COLO668 (cell line): ENCODE measurements around the gene OSBPL10.
A peak's percentile ranks its signal among the peaks of the same experiment; 100 is the strongest.

ENCODE experiments used
- DNase-seq: peaks from one replicate; lab custom pipeline; 2025; ENCODE audit not compliant: unreplicated experiment; lab: John Stamatoyannopoulos, UW

OSBPL10 gene

DNA sequence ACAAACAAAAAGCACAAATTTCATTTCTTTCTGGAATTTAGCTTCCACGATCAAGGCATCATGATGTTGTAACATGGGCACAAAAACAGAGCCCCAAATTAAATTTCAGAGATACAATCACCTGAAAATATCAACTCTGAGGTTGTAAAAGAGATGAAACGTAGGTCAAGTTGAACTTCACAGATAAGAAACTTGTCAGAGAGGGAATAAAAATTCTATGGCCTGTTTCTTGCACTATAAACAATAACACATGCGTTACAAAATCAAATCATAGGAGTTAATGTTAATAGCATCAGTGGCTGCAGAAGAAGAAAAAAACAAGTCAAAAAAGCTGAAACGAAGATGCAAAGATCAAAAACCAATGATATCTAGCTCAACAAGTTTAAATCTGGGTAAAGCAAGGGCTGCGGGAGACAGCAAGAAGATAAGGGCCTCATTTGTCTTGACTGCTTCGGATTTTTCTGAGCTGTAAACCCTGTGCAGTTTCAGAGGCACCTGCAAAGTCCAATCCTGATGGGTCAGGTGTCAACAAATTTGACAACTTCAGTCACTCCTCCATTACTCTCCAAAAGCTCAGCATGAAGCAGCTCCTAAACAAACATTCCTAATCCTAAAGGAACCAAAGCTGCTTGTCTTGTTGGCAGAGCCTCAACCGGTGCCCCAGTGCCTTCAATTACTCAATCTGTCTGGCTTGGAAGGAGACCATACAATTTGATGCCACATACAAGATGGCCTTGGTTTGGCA, 228.6 kb downstream of the OSBPL10 start:
- DNase-seq = no peak

DNA sequence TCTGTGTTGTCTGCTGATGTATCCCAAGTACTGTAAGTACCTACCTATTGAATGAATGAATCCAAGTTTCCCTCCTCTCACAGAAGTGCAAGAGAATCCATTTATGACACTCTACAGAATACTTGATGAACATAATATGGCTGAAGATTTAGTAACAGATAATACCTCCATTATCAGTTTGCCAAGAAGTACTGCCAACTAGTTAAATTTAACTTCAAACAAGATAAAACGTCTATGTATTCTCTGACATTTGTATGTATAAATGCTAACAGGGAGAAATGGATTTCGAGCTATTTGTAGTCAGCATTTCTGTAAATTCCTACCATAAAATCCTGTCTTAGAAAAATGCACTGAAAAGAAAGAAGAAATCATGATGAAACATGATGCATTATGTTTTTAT, 230.7 kb downstream of the OSBPL10 start:
- DNase-seq = no peak

DNA sequence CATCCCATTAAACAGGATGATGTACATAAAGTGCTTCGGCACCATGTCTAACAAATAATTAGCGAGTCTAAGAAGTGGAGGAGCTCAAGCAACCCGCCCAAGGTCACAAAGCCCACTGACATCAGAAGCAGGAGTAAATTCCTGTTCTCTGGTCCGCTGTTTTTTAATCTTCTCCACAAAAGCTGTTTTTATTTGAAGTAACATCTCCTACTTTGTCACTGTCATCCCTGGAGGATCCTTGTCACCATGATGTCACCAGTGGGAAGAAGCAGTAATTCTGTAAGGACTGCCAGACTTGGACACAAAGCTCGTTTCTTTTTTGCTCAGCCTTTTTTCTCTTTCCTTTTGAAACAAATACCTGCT, 232.1 kb downstream of the OSBPL10 start:
- DNase-seq = no peak

DNA sequence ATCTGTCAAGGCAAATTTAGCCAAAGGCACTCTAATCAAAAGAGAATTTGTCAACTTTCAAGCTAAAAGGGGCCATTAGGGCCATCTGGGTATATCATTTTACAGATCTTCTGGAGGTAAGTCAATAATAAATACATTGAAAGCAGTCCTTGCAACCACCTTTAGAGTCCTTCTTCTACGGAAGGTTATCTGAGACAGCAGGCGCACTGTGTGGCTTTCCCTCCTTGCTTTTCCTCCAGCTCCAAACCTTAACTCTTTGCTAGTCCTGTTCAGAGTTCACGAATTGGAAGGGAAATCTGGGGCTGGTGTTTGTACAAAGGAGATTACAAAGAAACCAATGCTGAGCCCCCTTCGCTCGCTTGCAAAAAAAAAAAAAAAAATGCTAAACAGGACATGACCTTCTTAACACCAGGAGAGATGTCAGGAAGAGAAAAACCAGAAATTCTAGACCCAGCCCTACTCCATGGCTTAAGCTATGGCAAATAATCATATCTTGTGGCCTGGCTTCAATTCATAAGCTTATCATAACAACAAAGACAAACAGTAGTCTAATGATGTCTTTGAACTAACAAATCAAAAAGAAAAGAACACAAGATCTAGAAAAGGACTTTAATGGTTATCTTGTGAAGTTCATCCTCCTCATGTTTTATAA, 232.7 kb downstream of the OSBPL10 start:
- no peak for DNase-seq

DNA sequence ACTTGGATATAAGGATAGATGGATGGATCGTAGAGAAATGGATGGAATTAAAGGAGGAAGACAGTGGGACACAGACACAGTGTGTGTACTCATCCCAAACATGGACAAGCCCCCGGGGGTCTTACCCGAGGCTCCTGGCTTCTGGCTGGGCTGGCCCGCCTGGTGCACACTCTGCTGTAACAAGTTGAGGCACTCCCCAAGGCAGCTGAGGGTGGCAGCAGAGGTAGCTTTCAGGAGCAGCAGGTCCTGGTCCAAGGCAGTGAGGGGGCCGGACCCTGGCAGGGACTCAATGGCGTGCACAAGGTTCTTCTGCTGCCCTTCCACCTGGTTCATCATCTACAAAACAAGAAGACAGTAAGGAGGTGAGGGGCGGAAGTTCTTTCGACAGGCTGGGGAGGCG, 233.3 kb downstream of the OSBPL10 start:
- no peak for DNase-seq

DNA sequence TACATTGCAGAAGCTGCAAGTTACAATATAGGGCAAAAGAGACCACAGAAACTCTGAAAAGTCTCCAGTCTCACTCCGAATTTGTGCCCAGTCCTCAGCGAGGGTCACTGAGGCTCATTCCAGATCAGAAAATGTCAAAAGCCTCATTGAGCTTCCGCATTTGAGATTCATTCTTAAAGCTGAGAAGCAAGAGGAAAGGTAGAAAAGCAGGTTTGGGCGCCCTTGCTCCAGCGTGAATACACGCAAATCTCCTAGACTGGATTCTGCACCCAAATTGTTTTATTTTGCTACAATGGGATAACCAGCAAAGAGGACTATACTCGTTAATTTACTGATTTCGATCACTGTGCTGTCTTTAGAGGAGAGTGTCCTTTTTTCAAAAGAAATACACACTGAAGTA, 236.1 kb downstream of the OSBPL10 start:
- DNase-seq = no peak

DNA sequence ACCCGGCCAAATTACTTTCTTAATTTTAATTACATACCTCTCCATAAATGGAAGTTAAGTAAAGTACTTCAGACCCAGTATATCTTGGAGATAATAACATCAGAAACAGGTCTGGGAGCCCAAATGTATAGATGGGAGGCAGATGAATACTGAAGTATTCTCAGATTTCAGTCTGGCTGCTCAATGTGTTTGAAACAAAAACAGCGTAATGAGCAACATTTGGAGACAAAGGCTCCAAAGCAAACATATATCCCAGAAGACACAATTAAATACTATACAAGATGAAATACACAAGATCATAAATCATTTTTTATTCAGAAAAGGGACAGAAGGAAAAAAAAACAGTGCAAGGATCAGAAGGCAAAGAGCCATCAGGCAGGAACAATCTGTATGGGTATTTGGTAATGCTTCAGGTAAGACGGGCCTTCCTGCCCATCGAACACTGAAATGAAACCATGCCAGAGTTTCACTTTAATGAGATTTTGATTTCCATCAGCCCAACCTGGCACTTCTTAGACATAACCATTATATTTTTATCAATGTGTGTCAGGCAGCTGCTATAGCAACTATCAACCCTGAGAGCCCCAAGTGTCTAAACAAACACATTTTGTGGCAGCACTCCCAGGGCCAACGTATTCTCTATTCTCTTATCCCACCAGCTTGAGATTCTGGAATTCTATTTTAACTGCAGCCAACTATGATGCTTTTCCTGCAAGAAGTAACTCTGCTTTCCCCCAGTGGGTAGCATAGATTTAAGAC, 237.6 kb downstream of the OSBPL10 start:
- DNase-seq = no peak

DNA sequence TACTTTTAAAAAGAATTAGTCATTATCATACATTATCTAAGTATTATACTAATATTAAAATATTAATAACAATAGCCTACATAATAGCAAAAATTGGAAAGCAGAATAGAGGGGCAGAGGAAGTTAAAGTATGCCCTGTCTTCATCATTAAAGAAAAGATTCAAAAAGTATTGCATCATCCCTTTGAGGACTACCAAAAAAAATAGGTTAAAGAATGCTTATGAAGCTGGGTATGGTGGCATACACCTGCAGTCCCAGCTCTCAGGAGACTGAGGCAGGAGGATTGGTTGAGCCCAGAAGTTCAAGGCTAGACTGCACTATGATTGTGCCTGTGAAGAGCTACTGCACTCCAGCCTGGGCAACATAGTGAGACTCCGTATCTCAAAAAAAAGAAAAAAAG, 240.7 kb downstream of the OSBPL10 start:
- no peak for DNase-seq

DNA sequence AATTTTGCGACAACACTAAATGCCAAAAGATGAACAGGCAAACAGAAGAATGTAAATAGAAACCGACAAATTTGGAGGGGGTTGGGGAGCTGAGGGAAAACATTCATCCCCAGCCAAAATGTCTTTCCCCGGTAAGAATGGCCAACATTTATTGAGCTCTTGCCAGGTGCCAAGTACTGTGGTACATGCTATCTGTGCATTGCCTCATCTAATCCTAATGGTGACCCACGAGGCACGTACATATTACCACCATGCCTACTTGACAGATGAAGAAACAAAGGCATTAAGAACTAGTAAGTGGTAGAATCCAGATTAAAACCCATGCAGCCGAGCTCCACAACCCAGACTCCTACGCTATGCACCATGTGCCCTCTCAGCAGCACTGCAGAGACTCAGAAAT, 242.7 kb downstream of the OSBPL10 start:
- DNase-seq = no peak

DNA sequence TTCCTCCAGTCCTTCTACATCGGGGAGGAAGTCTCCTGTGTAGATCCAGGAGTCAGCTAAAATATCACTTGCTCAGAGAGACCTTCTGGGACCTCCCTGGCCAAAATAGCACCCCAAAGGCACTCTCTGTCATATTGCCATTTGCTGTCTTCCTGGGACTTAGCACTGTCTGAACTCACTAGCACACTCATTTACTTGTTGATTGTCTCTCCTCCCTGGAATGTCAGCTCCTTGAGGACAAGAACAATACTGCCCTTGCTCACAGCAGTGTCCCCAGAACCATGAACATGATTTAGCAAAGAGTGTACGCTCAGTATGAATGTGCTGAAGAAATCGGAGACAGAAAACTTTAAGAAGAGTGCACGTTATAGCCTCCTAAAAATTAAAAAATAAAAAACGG, 245.4 kb downstream of the OSBPL10 start:
- no peak for DNase-seq

DNA sequence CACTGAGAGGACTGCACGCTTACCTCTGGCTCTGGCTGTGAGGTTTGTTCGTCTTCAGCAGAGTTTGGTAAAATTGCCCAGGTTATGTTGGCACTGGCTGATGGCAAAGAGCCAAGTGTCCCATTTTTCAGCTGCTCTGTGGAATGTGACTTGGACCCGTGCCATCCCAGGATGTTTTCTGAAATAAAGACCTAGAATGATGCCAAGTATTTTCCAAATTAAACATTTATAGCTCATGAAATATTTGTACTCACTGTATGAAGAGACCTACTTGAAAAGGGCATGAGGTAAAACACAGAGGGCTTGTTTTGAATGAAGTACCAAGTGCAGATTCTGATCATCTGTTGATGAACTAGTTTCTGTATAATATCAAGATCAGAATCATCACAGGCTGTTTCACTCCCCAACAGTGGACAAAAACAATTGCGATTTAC, 247.8 kb downstream of the OSBPL10 start:
- DNase-seq = peak; percentile 32

DNA sequence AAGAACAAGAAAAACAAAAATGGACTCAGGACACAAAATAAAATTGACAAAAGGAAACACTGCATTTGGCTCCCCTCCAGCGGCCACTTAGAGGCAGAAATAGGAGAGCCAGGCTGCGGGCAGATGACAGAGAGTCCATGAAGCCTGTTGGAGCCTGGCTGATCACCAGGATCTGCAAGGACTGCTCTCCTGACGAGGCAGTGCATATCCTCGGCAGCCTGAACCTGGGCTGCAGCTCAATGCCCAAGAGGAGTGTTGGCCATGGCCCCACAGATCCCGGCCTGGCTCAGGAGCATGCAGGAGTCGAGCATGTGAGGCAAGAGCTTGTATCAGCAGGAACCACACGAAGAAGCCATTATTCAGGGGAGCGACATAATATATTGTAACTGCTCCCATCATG, 248.5 kb downstream of the OSBPL10 start:
- DNase-seq = peak; percentile 17

DNA sequence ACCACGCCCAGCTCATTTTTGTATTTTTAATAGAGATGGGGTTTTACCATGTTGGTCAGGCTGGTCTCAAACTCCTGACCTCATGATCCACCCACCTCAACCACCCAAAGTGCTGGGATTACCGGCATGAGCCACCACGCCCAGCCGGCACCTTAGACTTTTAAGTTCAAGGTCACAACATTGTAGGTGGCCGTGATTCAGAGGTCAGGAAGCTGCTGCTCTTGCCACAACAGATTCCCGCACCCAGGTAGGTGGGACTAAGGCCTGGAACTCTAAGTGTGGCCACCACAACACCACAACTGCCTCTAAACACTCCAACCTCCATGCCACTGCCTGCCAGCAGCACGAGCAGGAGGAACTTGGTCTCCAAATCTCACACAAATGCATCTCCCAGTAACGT, 251.5 kb downstream of the OSBPL10 start:
- no peak for DNase-seq

DNA sequence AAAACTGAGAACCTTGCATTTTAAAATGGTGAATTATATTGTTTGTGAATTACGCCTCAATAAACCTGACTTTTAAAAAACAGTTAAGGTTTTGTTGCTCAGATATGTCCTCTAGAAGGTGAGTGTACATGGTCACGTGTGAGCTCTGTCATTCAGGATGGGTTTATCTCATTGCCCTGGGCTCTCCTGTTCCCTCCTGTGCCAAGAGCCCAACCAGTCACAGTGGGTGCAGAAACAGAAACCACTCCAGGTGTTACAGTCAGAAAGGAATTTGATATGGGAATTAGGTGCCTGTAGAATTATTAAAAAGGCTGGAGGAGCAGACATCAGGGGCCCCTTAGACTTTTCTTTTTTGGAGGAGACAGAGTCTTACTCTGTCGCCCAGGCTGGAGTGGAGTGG, 252.0 kb downstream of the OSBPL10 start:
- DNase-seq = peak; percentile 9

DNA sequence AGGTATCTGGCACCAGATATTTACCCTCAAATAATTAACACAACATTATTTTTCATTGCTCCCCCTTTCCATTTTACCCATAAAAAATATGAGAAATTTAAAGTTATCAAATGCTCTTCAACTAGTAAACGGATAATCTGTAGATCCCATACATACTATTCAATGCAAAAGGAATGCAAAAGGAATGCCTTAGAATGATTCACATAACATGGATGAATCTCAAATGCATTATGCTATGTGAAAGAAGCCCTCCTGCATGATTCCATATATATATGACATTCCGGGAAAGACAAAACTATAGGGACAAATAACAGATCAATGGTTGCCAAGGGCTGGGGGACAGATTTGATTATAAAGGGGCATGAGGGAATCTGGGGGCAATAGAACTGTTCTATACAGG, 252.7 kb downstream of the OSBPL10 start:
- DNase-seq = no peak

DNA sequence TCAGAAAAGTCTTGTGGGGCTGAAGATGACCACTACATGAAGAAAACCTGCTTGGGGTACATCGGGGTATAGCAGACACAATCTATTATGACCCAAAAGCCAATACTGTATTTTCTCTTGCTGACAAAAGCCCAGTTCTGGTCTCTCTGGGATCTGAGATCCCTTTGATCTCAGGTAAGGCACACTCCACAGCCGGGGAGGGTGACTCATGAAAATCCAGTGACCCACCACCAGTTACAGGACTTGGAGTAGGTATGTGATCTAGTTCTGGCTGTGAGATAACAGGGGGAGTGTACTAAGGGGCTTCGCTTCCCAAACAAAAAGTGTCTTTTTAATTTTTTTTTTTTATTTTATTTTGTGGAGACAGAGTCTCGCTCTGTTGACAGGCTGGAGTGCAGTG, 255.1 kb downstream of the OSBPL10 start:
- DNase-seq = no peak

DNA sequence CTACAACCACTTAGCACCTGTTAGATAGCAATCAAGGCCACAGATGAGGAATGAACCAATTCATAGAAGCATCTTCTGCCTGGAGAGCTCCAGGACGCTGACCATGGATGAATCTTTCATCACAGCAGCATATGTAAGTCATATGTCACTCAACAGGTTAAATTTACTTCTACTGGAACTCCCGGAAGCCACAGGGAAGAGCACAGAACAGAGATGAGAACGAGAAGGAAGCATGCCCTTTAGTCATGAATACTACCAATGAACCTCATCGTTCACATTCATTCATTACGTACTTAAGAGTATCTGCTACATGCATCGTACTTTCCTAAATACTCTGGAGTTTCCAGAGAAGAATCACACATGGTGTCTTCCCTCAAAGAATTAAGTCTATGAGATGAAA, 255.5 kb downstream of the OSBPL10 start:
- no peak for DNase-seq

DNA sequence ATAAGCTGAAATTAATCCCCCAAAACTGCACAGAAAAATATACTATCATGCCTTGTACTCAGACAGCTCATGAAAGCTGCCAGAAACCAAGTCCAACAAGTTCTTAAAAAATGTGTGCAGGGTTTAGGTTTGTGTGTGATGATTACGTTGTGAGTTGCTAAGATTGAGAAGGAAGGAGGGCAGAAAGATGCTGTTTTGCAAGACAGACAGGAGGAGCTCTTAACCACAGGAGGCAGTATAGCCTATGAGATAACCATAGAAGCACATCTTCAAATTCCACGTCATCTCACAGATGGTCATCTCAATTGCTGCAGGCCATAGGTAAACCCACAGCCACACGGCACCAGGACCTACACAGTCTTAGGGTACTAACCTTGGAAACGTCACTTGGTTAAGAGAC, 256.4 kb downstream of the OSBPL10 start:
- no peak for DNase-seq

DNA sequence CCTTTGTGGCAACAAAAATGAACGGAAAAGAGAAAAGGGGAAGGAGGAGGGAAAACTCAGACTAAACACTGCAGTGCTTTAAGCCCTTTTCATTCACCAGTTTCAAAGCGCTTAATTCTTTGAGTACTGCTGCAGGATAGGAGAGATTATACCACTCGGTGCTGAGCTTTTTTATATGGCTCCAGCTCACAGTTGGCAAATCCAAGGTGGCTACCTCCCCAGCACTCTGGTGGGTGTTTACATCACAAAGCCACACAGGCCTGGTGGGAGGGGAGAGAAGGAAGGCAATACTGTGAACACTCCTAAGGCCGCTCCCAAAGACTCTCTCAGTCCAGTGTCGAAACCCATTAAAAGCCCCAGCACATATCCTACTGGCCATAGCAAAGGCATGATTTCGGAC, 256.9 kb downstream of the OSBPL10 start:
- no peak for DNase-seq

DNA sequence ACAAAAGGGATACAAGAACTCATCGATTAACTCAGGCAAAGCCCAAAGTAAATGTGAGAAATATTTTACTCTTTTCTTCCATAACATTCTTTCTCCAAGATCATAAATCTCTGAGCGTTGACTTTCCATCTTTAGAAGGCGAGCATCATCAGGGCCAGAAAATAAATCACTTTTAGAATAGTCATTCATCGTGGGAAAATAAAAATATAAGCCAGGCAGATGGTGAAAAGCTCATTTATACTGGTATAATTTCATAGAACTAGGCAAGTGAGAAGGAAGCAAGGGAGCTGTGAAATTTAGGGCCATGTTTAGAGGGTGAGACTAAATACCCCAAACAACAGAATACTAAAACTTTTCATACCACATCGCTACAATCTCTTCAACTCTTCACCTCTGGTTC, 257.4 kb downstream of the OSBPL10 start:
- no peak for DNase-seq

DNA sequence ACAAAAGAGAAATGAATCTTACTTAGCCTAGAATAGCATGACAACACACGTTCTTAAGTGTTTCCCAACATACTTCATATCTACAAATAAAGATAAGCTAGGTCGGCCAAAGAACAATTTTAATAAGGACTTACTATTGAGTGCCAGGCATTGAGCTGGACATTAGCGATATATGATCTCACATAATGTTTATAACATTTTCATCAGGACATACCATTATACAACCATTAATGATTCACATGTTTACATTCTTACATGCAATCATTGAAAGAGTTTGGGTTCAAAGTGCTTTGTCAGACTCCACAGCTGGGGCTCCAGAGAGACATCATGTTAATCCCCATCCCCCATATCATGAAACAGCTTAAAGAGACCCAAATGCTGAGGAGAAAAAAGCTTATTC, 259.4 kb downstream of the OSBPL10 start:
- no peak for DNase-seq
